ENCODE measurements around the gene FOLR1.
A peak's percentile ranks its signal among the peaks of the same experiment; 100 is the strongest.

The FOLR1 gene

DNA sequence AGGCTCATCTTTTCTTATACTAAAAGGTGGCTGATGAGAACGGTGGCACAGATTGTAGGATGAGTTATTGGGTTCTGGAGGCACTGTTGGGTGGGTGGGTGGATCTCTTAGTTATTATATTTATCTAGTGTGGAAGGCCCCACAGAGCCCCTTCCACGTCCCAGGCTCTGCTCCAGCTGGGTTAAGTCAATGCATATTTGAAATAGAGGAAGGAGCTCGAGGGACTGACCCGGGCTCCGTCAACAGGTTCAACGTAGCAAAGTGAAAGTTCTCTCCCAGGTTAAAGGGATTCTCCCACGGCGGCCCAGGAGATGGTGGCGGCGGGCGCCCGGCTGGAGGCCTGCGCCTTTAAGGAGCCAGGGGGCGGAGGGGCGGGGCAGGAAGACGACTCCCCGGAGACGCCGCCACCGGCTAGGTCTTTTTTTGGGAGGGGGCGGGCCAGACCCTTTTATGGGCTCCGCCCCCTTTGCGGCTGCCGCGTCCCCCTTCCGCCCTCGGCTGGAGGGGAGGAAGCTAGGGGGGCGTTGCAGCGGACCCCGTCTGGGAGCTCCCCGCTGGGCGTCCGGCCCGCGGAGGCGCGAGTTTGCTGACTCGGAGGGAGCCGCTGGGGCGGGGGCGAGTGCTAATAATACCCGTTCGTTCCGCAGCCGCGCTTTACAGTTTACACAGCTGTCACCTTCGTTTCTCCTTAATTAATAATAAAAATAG, 31.1 kb downstream of the FOLR1 start:
- peak; percentile 80 to 86 (median 81) for DNase-seq (ENCODE audit: low read depth in 2 of 3, low spot score in 2 of 3)

GRCh38 chr11:72223615-72224563, 31.9 kb downstream of the FOLR1 start:
- peak in 2 of 3 experiments; percentile 38 to 44 for DNase-seq (ENCODE audit: low read depth in 2 of 3, low spot score in 2 of 3)

- DNase-seq (ENCODE audit: low read depth in 2 of 3, low spot score in 2 of 3) = no peak
Observed at GRCh38 chr11:72224564-72225410, 32.8 kb downstream of the FOLR1 start, which contains the start of gene INPPL1. TSS of gene INPPL1 (plus strand) at chr11:72224767. CDS start at chr11:72224985, 218 bp downstream.

GRCh38 chr11:72225411-72225951, 33.5 kb downstream of the FOLR1 start:
- no peak for DNase-seq (ENCODE audit: low read depth in 2 of 3, low spot score in 2 of 3)

DNA sequence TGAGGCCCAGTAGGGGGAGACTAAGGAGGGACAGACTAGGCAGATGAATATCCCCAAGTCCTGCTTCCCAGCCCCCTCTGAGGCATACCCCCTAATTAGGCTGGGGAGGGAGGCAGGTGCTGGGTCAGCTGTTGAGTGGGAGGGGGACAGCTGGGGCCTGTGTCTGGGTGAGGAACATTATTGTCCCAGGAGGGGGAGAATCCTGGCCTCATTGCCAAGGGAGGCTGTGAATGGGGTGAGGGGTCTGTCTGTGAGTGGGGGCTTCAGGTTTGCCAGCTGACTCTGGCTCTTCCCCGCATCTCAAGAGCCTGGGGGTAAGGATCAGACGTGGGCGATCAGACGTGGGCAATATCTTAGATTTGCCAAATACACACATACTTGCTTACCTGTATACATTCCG, 34.8 kb downstream of the FOLR1 start:
- DNase-seq (ENCODE audit: low read depth in 2 of 3, low spot score in 2 of 3) = no peak

DNA sequence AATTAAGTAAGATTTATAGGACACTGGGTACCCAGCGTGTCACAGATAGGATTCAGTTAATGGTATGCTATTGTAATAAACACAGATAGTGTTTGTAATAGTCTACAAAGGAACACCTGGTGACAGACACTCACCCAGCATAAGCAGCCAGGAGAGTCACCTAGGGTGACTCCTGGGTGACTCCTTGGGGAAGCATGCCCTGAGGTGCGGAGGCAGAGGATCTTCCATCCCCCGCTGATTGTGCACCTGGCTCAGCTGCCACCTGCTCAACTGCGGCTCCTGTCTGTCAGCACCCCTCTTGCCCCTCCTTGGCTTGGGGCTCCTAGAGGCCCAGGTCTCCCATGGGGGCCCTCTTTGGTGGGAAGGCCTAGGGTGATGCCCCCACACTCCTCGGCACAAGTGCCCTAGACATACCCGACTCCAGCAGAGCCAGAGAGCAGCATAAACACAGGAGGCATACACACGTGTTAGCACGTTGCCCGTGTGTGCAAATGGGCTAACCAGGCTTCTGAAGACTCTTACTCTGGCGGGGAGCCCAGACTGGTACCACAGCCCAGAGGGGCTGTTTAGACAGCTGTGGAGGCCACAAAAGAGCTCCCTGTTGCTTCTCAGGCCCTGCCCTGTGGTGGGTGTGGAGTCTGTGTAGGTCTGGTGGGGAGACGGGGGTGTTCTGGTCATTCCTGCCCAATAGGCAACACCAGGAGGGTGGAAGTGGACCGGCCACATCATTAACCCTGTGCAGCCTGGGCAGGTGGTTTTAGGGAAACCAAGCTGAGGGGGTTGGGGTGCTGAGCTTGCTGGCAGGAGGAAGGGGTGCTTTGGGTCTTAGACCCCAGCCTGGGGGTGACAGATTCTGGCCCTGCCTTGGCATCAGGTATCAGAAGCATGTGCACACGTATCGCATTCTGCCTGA, 35.6 kb downstream of the FOLR1 start:
- DNase-seq (ENCODE audit: low read depth in 2 of 3, low spot score in 2 of 3) = no peak

GRCh38 chr11:72228229-72228843, 36.4 kb downstream of the FOLR1 start:
- no peak for DNase-seq (ENCODE audit: low read depth in 2 of 3, low spot score in 2 of 3)

DNA sequence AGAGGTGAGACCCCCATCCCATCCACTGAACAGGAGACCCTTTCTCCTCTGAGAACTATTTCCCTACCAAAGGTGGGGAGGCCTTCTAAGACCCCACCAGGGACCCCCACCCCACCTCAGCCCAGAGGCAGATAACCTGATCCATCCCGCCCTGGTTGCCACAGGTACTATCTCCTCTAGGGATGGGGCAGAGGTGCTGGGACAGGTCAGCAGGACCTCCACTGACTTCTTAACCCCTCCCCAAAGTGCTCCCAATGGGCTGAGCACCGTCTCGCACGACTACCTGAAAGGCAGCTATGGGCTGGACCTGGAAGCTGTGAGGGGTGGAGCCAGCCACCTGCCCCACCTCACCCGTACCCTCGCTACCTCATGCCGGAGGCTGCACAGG, 36.9 kb downstream of the FOLR1 start:
- DNase-seq (ENCODE audit: low read depth in 2 of 3, low spot score in 2 of 3) = no peak

DNA sequence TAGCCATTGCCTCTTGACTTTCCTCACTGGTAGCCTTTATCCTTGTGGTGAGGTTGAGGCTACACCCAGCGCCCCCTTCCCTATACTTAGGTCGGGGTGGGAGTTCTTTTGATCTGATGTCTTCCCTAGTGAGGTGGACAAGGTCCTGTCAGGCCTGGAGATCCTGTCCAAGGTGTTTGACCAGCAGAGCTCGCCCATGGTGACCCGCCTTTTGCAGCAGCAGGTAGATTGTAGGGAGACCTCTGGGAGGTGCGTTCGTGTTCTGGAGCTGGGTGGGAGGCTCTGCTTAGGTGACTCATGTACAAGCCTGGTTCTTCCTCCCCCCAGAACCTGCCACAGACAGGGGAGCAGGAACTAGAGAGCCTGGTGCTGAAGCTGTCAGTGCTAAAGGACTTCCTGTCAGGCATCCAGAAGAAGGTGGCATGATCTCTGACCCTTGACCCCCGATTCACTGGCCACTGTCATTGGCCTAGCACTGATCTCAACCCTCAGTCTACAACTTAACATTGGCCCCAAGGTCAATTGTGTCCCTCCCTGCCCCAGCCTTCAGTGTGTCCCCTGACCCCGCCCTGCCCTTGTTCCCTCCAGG, 37.5 kb downstream of the FOLR1 start:
- DNase-seq (ENCODE audit: low read depth in 2 of 3, low spot score in 2 of 3) = no peak

DNA sequence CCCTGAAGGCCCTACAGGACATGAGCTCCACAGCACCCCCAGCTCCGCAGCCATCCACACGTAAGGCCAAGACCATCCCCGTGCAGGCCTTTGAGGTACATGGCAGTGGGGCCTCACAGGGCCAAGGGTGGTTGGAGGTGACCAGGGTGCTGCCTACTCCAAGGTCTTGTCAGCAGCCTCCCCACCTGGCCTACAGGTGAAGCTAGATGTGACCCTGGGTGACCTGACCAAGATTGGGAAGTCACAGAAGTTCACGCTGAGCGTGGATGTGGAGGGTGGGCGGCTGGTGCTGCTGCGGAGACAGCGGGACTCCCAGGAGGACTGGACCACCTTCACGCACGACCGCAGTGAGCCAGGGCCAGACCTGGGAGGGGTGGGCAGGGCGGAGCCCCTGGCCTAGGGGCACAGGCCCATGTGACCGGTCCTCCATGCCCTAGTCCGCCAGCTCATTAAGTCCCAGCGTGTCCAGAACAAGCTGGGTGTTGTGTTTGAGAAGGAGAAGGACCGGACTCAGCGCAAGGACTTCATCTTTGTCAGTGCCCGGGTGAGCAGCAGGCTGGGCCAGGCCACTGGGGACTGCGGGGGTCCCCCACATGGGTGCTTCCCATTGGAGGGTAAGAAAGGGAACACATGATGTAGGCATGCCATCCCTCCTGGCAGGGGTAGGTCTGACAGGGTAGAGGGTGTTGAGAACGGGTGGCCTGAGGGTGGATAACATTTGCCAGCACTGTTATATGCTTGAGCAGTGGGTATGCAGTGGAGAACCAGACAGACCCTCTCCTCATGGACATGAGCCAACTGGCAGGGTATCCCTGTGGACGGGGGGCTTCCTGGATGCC, 38.2 kb downstream of the FOLR1 start:
- DNase-seq (ENCODE audit: low read depth in 2 of 3, low spot score in 2 of 3) = no peak

GRCh38 chr11:72230764-72231365, 38.9 kb downstream of the FOLR1 start:
- DNase-seq (ENCODE audit: low read depth in 2 of 3, low spot score in 2 of 3) = no peak

DNA sequence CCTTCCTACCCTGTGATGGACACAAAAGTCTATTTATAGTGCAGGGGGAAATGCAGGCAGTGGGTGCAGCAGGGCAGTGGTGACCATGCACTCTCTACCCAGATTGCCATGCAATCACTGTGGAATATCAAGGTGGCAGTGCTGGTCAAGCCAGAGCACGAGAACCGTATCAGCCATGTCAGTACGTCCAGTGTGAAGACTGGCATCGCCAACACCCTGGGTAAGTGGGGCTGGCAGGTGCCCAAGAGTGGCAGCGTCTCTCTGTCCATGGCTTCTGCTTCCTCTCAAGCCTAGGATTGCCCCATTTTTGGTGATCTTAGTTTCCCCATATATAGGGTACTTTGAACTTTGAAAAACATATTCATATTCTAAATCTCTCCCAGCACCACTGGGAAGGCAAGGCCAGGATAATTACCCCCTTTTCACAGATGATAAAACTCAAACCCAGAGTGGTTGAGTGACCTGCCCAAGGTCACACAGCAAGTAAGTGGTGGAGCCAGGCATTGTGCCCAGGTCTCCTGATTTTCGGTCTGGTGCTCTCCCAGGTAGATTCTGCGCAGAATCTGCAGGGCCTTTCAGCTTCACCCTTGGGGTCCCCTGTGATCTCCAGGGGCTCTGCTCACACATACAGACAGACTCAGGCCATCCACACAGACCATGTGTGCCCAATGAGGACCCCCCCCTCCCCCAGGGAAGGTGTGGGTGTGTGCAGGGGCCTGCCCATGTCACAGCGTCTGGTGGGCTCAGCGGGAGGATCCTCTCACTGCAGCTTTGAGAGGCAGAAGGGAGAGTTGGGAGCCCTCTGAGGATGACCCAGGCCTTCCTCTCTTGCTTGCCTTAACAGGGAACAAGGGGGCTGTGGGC, 39.7 kb downstream of the FOLR1 start:
- DNase-seq (ENCODE audit: low read depth in 2 of 3, low spot score in 2 of 3) = no peak

DNA sequence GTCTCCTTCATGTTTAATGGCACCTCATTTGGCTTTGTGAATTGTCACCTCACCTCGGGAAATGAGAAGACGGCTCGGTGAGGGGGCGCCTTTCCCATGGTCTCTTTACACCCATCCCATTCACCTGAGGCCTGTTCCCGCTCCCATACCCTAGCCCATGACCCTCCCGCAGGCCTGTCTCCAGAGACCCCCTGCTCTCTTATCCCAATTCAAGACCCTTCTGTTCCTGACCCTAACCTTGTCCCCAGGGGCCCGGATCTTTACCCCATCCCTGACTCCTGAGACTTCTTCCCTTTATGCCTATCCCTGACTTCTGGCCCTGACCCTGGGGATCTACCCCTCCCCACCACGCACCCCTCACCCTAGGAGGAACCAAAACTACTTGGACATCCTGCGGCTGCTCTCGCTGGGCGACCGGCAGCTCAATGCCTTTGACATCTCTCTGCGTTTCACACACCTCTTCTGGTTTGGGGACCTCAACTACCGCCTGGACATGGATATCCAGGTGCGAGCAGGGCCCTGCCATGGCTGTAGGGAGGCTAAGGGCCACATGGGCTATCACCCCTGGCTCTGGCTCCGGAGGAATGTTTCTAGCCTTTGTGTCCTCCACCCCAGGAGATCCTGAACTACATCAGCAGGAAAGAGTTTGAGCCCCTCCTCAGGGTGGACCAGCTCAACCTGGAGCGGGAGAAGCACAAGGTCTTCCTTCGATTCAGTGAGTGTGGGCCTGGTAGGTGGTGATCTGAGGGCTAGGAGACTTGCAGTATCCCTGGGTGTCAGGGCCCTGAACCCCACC, 40.5 kb downstream of the FOLR1 start:
- no peak for DNase-seq (ENCODE audit: low read depth in 2 of 3, low spot score in 2 of 3)

DNA sequence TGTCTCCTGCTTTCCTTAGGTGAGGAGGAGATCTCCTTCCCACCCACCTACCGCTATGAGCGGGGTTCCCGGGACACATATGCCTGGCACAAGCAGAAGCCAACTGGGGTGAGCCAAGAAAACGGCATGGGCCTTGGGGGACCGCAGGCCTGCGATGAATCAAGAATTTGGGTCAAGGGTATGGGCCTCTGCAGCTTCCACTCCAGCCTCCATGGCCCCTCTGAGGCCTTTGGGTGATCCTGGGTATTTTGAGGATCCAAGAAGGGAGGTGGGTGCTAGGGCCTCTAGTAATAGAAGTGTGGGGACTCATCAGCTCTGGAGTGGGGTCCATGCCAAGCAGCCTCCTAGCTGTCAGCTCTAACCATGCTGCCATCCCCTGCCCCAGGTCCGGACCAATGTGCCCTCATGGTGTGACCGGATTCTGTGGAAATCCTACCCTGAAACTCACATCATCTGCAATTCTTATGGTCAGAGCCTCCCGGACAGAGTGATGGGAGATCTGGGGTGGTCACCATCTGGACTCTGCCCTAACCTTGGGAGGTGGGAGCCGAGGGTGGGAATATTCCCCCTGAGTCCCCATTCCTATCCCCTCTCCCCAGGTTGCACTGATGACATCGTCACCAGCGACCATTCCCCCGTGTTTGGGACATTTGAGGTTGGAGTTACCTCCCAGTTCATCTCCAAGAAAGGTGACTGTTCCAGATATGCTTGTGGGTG, 41.3 kb downstream of the FOLR1 start:
- DNase-seq (ENCODE audit: low read depth in 2 of 3, low spot score in 2 of 3) = no peak

- DNase-seq (ENCODE audit: low read depth in 2 of 3, low spot score in 2 of 3) = no peak
Observed at GRCh38 chr11:72233773-72234513, 42.0 kb downstream of the FOLR1 start.
